ENCODE measurements around the gene MYO9B.

The MYO9B gene

DNA sequence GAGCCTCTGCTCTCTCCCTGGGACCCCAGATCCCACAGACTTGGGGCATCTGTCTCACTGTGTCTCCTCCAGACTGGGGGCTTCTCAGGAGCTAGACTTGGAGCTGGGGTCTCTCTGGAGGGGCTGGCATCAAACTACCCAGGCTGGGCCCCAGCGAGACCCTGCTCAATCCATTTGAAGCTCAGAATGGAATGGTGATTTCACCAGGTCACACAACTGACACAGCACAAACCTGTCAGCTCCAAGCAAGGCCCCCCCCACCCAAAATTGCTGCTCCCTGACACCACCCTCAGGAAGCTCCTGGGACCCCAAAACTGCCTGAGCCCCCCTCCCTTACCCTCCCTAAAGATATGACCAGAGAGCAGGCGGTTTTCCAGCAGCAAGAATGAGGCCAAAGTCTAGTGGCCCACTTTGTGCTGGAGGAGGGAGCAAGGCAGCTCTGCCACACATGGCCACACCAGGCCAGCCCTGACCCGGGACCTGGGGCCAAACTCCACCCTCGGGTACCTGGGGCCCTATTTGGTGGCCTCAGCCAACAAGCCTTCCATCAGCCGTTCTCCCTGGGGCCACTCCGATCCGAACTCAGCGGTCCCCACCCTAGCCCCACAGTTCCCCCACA is 167.7 kb downstream of the MYO9B start:
- TF ChIP-seq, protein P1, sequence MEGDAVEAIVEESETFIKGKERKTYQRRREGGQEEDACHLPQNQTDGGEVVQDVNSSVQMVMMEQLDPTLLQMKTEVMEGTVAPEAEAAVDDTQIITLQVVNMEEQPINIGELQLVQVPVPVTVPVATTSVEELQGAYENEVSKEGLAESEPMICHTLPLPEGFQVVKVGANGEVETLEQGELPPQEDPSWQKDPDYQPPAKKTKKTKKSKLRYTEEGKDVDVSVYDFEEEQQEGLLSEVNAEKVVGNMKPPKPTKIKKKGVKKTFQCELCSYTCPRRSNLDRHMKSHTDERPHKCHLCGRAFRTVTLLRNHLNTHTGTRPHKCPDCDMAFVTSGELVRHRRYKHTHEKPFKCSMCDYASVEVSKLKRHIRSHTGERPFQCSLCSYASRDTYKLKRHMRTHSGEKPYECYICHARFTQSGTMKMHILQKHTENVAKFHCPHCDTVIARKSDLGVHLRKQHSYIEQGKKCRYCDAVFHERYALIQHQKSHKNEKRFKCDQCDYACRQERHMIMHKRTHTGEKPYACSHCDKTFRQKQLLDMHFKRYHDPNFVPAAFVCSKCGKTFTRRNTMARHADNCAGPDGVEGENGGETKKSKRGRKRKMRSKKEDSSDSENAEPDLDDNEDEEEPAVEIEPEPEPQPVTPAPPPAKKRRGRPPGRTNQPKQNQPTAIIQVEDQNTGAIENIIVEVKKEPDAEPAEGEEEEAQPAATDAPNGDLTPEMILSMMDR (IDR thresholded peaks at IDR 0.05; ENCODE audit: extremely low read depth, insufficient read depth, missing control alignments) = no peak
- DNase-seq (ENCODE audit: low spot score) = no peak
- in situ Hi-C loops (cut with MboI; ENCODE audit: low pct_unique_long_range_greater_than_20kb, low sequenced_read_pairs, unreplicated experiment) = no loop called here

- DNase-seq (ENCODE audit: low spot score) = no peak
- TF ChIP-seq, protein P1 (IDR thresholded peaks at IDR 0.05; ENCODE audit: extremely low read depth, insufficient read depth, missing control alignments) = no peak
- in situ Hi-C loops (cut with MboI; ENCODE audit: low pct_unique_long_range_greater_than_20kb, low sequenced_read_pairs, unreplicated experiment) = no loop called here
Observed at GRCh38 chr19:17243830-17244617, 168.4 kb downstream of the MYO9B start.

GRCh38 chr19:17244618-17245534 is 169.3 kb downstream of the MYO9B start:
- in situ Hi-C loops (cut with MboI; ENCODE audit: low pct_unique_long_range_greater_than_20kb, low sequenced_read_pairs, unreplicated experiment) = no loop called here
- TF ChIP-seq, protein P1 (IDR thresholded peaks at IDR 0.05; ENCODE audit: extremely low read depth, insufficient read depth, missing control alignments) = no peak
- DNase-seq (ENCODE audit: low spot score) = peak; percentile 63

- TF ChIP-seq, protein P1 (IDR thresholded peaks at IDR 0.05; ENCODE audit: extremely low read depth, insufficient read depth, missing control alignments) = no peak
- in situ Hi-C loops (cut with MboI; ENCODE audit: low pct_unique_long_range_greater_than_20kb, low sequenced_read_pairs, unreplicated experiment) = no loop called here
- DNase-seq (ENCODE audit: low spot score) = no peak
Observed at GRCh38 chr19:17245535-17245984, 170.0 kb downstream of the MYO9B start, which contains the start of gene NR2F6. Gene NR2F6 (minus strand): TSS chr19:17245919. CDS start chr19:17245220, 699 bp downstream.

- in situ Hi-C loops (cut with MboI; ENCODE audit: low pct_unique_long_range_greater_than_20kb, low sequenced_read_pairs, unreplicated experiment) = no loop called here
- no peak for DNase-seq (ENCODE audit: low spot score)
- TF ChIP-seq, protein P1 (IDR thresholded peaks at IDR 0.05; ENCODE audit: extremely low read depth, insufficient read depth, missing control alignments) = no peak
Observed at GRCh38 chr19:17246681-17247425, 171.3 kb downstream of the MYO9B start.
